Tibial artery (tissue), 4 donors: Measurements from ENCODE around the gene SCN5A.

ENCODE experiments used
- DNase-seq, 2 donors: peaks; one replicate each; pipeline ENCODE4 v3.0.0-alpha.2; 2019
- H3K27ac ChIP-seq, 2 donors: fragments of 200-600 bp; sonication (generic) in 1 of 2; 1 replicate in 1 of 2; 2 replicates in 1 of 2; pipeline ENCODE4 v1.5.1; 2018 to 2019; ENCODE audit warnings: mild to moderate bottlenecking in 1 of 2
- H3K27me3 ChIP-seq, 2 donors: fragments of 200-600 bp; sonication (generic) in 1 of 2; one replicate each; pipeline versions ENCODE4 v1.5.1 to v1.6.0; 2016 to 2019
- H3K36me3 ChIP-seq, 3 donors: fragments of 200-600 bp; sonication (generic) in 2 of 3; one replicate each; pipeline ENCODE4 v1.5.1; 2016 to 2019; ENCODE audit warnings: mild to moderate bottlenecking in 2 of 3
- H3K4me1 ChIP-seq, 4 donors: fragments of 200-600 bp; sonication (generic) in 2 of 4; 1 replicate in 3 of 4; 2 replicates in 1 of 4; pipeline ENCODE4 v1.5.1; 2016 to 2019
- H3K4me3 ChIP-seq, 2 donors: fragments of 200-600 bp; sonication (generic) in 1 of 2; 1 replicate in 1 of 2; 2 replicates in 1 of 2; pipeline ENCODE4 v1.5.1; 2018 to 2019; ENCODE audit warnings: mild to moderate bottlenecking in 2 of 2
- H3K9me3 ChIP-seq, 3 donors: fragments of 200-600 bp; sonication (generic) in 1 of 3; one replicate each; pipeline ENCODE4 v1.5.1; 2016 to 2019
- intact Hi-C: fragments of 100-400 bp; cut with DNase I; formaldehyde crosslinking; loops from one replicate; pipeline ENCODE4 v1.15.0; 2023; ENCODE audit warnings: low total_unique reads
- TF ChIP-seq, protein P1 (sequence below), 2 experiments: fragments of 200-600 bp in 1 of 2; fragments of 450-650 bp in 1 of 2; IDR thresholded peaks; one replicate each; pipeline ENCODE4 v1.5.1; 2017 to 2019; ENCODE audit warnings: antibody characterized with exemption in 2 of 2, mild to moderate bottlenecking in 1 of 2, moderate library complexity in 1 of 2

Gene SCN5A

DNA sequence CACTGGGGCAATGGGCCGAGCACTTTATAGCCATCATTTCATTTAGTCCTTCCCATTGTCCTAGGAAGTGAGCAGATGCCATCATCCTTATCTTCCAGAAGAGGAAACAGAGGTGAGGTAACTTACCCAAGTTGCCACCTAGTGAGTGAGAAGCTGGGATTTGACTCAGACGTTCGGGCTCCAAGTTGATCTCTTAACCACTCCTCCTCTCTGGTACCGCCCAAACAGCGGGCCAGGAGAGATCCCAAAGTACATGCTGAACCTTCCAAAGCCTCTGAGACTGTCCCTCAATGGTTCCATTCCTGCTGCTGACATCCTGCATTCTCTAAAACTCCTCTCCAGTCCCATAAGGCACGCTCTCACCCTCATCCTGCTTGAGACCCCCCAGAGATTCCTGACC is 97.1 kb downstream of the SCN5A start:
- Histone ChIP-seq H3K4me3 (no peak overlapping the region), H3K9me3 (no peaks in the 10 kb centered on the region), H3K27me3 (no peaks in the 10 kb centered on the region), H3K27ac (no peak overlapping the region), H3K4me1 (no peaks in the 10 kb centered on the region), H3K36me3 (no peaks in the 10 kb centered on the region)
- no peak for DNase-seq
- intact Hi-C loops = no loop called here
- TF ChIP-seq, protein P1, sequence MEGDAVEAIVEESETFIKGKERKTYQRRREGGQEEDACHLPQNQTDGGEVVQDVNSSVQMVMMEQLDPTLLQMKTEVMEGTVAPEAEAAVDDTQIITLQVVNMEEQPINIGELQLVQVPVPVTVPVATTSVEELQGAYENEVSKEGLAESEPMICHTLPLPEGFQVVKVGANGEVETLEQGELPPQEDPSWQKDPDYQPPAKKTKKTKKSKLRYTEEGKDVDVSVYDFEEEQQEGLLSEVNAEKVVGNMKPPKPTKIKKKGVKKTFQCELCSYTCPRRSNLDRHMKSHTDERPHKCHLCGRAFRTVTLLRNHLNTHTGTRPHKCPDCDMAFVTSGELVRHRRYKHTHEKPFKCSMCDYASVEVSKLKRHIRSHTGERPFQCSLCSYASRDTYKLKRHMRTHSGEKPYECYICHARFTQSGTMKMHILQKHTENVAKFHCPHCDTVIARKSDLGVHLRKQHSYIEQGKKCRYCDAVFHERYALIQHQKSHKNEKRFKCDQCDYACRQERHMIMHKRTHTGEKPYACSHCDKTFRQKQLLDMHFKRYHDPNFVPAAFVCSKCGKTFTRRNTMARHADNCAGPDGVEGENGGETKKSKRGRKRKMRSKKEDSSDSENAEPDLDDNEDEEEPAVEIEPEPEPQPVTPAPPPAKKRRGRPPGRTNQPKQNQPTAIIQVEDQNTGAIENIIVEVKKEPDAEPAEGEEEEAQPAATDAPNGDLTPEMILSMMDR (IDR thresholded peaks at IDR 0.05) = no peak

DNA sequence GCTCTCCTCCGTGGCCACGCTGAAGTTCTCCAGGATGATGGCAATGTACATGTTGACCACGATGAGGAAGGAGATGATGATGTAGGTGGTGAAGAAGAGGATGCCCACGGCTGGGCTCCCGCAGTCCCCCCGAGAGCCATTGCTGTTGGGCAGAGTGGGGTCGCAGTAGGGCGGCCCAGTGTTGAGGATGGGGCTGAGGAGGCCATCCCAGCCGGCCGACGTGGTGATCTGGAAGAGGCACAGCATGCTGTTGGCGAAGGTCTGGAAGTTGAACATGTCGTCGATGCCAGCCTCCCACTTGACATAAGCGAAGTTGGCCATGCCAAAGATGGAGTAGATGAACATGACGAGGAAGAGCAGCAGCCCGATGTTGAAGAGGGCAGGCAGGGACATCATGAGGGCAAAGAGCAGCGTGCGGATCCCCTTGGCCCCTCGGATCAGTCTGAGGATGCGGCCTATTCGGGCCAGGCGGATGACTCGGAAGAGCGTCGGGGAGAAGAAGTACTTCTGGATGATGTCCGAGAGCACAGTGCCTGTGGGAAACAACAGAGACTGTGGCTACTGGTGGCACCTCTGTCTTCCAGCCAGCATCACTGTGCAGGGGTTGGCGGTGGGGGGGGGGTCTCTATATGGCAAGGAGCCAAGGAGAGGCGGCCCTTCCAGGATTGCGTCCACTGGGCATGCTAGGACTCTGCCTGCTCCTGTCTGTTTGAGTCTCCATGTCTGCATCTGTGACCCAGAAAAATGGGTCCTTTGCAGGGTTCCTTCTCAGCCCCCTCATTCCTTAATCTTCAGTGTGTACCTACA is 98.3 kb downstream of the SCN5A start:
- H3K9me3 ChIP-seq = no peaks in the 10 kb centered on the region
- H3K27me3 ChIP-seq = no peaks in the 10 kb centered on the region
- H3K27ac ChIP-seq = no peak overlapping the region
- no peaks in the 10 kb centered on the region for H3K4me1 ChIP-seq
- no peaks in the 10 kb centered on the region for H3K36me3 ChIP-seq
- TF ChIP-seq, protein P1 (IDR thresholded peaks at IDR 0.05) = no peak
- no peak for DNase-seq
- no peak overlapping the region for H3K4me3 ChIP-seq
- intact Hi-C loops = no loop called here

GRCh38 chr3:38549957-38550840 is 99.3 kb downstream of the SCN5A start:
- intact Hi-C loops = no loop called here

DNA sequence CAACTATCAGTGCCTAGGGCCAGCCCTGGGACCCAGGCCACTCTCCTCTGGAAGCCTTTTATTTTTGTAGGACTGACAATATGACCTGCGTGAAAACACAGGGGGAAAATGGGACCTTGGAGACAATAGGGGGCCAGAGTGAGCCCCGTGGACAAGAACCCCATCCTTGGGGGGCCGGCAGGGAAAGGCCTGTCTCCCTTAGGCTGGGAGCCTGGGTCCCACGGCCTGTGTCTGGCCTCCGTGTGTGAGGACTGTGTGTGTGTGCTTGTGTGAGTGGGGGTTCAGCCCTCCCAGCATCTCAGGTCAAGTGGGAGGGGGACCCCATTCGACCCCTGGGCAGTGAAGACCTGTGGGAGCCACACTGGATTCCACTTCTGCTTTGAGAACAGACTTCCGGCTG is 100.0 kb downstream of the SCN5A start:
- Histone ChIP-seq H3K27ac (no peak overlapping the region), H3K36me3 (no peaks in the 10 kb centered on the region), H3K9me3 (no peaks in the 10 kb centered on the region), H3K4me3 (no peak overlapping the region), H3K4me1 (no peaks in the 10 kb centered on the region), H3K27me3 (no peaks in the 10 kb centered on the region)
- DNase-seq = no peak
- intact Hi-C loops = no loop called here
- TF ChIP-seq, protein P1 (IDR thresholded peaks at IDR 0.05) = no peak

More at GRCh38 chr3:38549957-38550840, 99.3 kb downstream of the SCN5A start:
- no peaks in the 10 kb centered on the region for H3K36me3 ChIP-seq
- no peak for DNase-seq
- no peaks in the 10 kb centered on the region for H3K27me3 ChIP-seq
- TF ChIP-seq, protein P1 (IDR thresholded peaks at IDR 0.05) = no peak
- no peaks in the 10 kb centered on the region for H3K4me1 ChIP-seq
- H3K9me3 ChIP-seq = no peaks in the 10 kb centered on the region
- no peak overlapping the region for H3K27ac ChIP-seq
- no peak overlapping the region for H3K4me3 ChIP-seq

DNA sequence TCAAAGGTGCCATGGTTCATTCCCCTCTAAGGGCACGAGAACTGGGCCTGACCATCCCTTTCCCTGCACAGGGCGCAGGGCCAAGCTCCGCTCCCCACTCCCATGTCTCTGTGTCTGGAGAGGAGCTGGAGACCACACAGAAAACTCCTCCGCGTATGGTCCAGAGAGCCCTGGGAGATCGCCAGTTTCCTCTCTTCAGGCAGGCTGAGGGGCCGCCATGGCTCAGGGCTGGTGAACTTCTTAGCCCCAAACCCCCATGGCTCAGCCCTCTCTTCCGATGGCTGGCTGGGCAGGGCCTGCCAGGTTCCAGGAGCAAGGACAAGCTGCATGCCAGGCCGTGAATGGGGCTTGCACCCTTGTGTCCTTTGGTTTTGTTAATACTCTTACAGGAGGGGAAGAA is 100.4 kb downstream of the SCN5A start:
- Histone ChIP-seq H3K27ac (no peak overlapping the region), H3K36me3 (no peaks in the 10 kb centered on the region), H3K9me3 (no peaks in the 10 kb centered on the region), H3K4me1 (no peaks in the 10 kb centered on the region), H3K27me3 (no peaks in the 10 kb centered on the region), H3K4me3 (no peak overlapping the region)
- no peak for DNase-seq
- intact Hi-C loops = no loop called here
- TF ChIP-seq, protein P1 (IDR thresholded peaks at IDR 0.05) = no peak
